Caco-2 (cell line): ENCODE measurements around the gene IQGAP2. TPM values are rescaled to one million over a fixed set of nuclear protein-coding genes. Genes with fewer than 3 reads are reported as not detected.
"Not testable (repeated sequence)": the region's sequence is repeated elsewhere in the genome, so short reads cannot be mapped to it uniquely, and the experiment has no call there.

Source experiments
- BruUV-seq: library from RNA; stranded (reverse); fragments of 400-500 nt; replicated peaks from 2 replicates; lab custom pipeline; 2021; lab: Mats Ljungman, UMichigan
- CTCF ChIA-PET: fragments of 300-600 bp; sonication (Branson Sonifier 250); formaldehyde crosslinking; loops from one replicate; lab custom pipeline; 2022; ENCODE audit warnings: antibody characterized with exemption; lab: Charles Lee
- POLR2A ChIA-PET: fragments of 300-600 bp; sonication (Branson Sonifier 250); formaldehyde crosslinking; loops from one replicate; lab custom pipeline; 2022; ENCODE audit warnings: antibody characterized with exemption; lab: Charles Lee
- DNase-seq, 2 experiments: peaks; one replicate each; pipeline versions ENCODE4 v3.0.0 to v3.0.0-alpha.2; 2020 to 2022
- H3K27me3 ChIP-seq: replicated peaks from 2 replicates; pipeline ENCODE4 v1.6.0; 2011; ENCODE audit warnings: low read length; ENCODE audit not compliant: control insufficient read depth, insufficient read depth
- H3K36me3 ChIP-seq: 2 replicates; pipeline ENCODE4 v1.5.1; 2011; ENCODE audit warnings: low read length; ENCODE audit not compliant: control insufficient read depth, insufficient read depth
- H3K4me1 ChIP-seq: fragments of 250-450 bp; sonication (Bioruptor Pico); 2 replicates; pipeline ENCODE4 v1.5.1; 2020; ENCODE audit warnings: mild to moderate bottlenecking
- H3K4me3 ChIP-seq: 2 replicates; pipeline ENCODE4 v1.5.1; 2011; ENCODE audit warnings: low read depth, mild to moderate bottlenecking, control low read depth, low read length
- H3K9me3 ChIP-seq: fragments of 250-450 bp; sonication (Bioruptor Pico); 2 replicates; pipeline ENCODE4 v1.5.1; 2020; ENCODE audit warnings: mild to moderate bottlenecking, moderate library complexity
- H3K27ac Mint-ChIP-seq: one replicate; pipeline ENCODE4 v1.8.0; 2022; ENCODE audit warnings: mixed read lengths; ENCODE audit not compliant: unreplicated experiment
- H3K27me3 Mint-ChIP-seq: one replicate; pipeline ENCODE4 v1.8.0; 2022; ENCODE audit warnings: mixed read lengths; ENCODE audit not compliant: insufficient read depth, unreplicated experiment
- H3K36me3 Mint-ChIP-seq: one replicate; pipeline ENCODE4 v1.8.0; 2022; ENCODE audit warnings: mild to moderate bottlenecking, mixed read lengths; ENCODE audit not compliant: insufficient read depth, unreplicated experiment
- H3K4me1 Mint-ChIP-seq: one replicate; pipeline ENCODE4 v1.8.0; 2022; ENCODE audit warnings: low read depth, mixed read lengths; ENCODE audit not compliant: unreplicated experiment
- H3K4me3 Mint-ChIP-seq: one replicate; pipeline ENCODE4 v1.8.0; 2022; ENCODE audit warnings: mild to moderate bottlenecking, moderate library complexity, mixed read lengths; ENCODE audit not compliant: unreplicated experiment
- H3K9me3 Mint-ChIP-seq: one replicate; pipeline ENCODE4 v1.8.0; 2022; ENCODE audit warnings: mixed read lengths; ENCODE audit not compliant: unreplicated experiment
- intact Hi-C: fragments of 100-400 bp; cut with micrococcal nuclease; formaldehyde crosslinking; loops from one replicate; pipeline ENCODE4 v1.10.0; 2022; ENCODE audit not compliant: unreplicated experiment
- total RNA-seq: library from RNA; stranded (reverse); gene quantifications from 2 replicates; pipeline ENCODE4 v1.2.3, GENCODE V29; 2022
- TF ChIP-seq, protein P1 (sequence below), 2 experiments: fragments of 200-600 bp in 1 of 2; IDR thresholded peaks; 1 replicate in 1 of 2; 2 replicates in 1 of 2; pipeline versions ENCODE4 v1.5.1 to v1.8.0; 2011 to 2022; ENCODE audit warnings: antibody characterized with exemption in 1 of 2, control low read depth in 1 of 2, inconsistent platforms in 1 of 2, low read depth in 1 of 2, low read length in 1 of 2, mild to moderate bottlenecking in 1 of 2, moderate library complexity in 1 of 2; ENCODE audit not compliant: insufficient read depth in 1 of 2, severe bottlenecking in 1 of 2, unreplicated experiment in 1 of 2

IQGAP2 gene
- total RNA-seq, 1 experiment from 2014 or later, result 89.4 TPM

DNA sequence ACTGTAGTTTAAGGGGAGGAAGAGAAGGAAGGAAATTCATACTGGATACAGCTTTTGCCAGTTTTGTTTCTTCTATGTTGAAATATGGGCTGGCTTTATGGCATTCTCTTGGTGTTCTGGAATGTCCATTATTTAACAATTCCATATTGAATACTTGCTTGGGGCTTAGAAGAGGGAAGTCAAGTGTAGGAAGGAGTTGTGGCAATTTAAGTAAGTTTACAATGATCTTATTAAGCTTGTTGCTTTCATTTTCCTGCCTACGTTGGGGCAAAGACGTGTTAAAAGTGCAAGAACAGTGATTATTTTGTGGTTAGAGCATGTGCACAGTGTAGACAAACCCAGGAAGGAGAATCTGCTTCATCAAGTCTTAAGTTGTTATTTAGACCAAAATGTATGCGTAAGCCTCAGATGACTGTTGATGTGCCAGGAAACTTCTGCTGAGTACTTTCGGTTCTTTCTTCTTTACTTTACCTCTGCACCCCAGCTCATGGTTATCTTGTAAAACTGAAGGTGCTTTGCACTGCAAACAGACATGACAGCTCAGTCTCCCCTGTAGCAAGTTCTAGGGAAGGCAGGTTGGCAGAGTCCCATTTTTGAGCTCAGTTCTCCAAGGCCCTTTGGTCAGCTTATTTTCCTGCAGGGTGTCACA lies 144.3 kb downstream of the IQGAP2 start:
- H3K27me3 ChIP-seq, result no peaks in the 10 kb centered on the region
- H3K36me3 ChIP-seq, result no peaks in the 10 kb centered on the region
- no peak for DNase-seq
- POLR2A ChIA-PET, result no interaction called here
- intact Hi-C loops, result loop anchor here (5.0 kb wide), 1 partner anchor 290 kb away; no protein-coding TSS in a partner anchor
- TF ChIP-seq, protein P1, sequence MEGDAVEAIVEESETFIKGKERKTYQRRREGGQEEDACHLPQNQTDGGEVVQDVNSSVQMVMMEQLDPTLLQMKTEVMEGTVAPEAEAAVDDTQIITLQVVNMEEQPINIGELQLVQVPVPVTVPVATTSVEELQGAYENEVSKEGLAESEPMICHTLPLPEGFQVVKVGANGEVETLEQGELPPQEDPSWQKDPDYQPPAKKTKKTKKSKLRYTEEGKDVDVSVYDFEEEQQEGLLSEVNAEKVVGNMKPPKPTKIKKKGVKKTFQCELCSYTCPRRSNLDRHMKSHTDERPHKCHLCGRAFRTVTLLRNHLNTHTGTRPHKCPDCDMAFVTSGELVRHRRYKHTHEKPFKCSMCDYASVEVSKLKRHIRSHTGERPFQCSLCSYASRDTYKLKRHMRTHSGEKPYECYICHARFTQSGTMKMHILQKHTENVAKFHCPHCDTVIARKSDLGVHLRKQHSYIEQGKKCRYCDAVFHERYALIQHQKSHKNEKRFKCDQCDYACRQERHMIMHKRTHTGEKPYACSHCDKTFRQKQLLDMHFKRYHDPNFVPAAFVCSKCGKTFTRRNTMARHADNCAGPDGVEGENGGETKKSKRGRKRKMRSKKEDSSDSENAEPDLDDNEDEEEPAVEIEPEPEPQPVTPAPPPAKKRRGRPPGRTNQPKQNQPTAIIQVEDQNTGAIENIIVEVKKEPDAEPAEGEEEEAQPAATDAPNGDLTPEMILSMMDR (IDR thresholded peaks at IDR 0.05; ENCODE audit: insufficient read depth in 1 of 2, low read depth in 1 of 2, low read length in 1 of 2, severe bottlenecking in 1 of 2, unreplicated experiment in 1 of 2), result no peak
- H3K4me3 ChIP-seq, result no peak overlapping the region
- no peaks in the 10 kb centered on the region for H3K27me3 Mint-ChIP-seq
- peaks cover 20% of the 10 kb centered on the region for H3K36me3 Mint-ChIP-seq
- BruUV-seq, result no TSS peak
- CTCF ChIA-PET, result interaction anchor here (0.7 kb wide), 1 partner anchor 36 kb away, joined by 3 read pairs; no protein-coding TSS in a partner anchor
- H3K4me1 Mint-ChIP-seq, result peaks cover 23% of the 10 kb centered on the region
- no peak overlapping the region for H3K4me3 Mint-ChIP-seq
- H3K27ac Mint-ChIP-seq, result no peak overlapping the region
- no peaks in the 10 kb centered on the region for H3K9me3 ChIP-seq
- H3K9me3 Mint-ChIP-seq, result no peaks in the 10 kb centered on the region
- peaks cover 56% of the 10 kb centered on the region for H3K4me1 ChIP-seq

DNA sequence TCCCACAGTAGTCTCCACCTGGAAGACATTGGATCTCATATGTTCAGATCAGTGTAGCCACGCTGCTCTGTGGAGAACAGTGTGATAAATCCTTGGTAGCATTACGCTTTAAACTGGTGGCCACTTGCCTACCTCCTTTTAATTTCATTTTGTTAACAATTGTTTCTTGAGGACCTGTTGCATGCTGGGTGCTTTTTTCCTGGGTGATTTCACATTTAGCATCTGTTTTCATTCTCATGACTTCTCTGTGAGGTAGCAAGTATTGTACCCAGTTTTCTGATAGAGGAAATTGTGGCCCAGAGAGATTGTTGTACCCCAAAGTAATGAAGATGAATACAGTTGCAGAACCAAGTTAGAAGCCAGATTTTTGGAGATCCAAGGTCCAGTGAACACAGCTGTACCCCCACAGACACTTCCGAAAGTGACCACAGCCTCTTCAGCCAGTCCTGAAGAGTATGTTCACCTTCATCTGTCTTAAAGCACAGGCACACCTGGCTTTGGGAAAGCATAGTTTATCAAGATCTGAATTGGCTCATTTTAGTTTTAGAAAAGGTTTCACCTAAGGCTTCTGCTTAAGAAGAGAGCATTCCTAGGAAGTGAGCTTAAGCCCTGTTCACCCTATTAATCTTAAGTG lies 144.9 kb downstream of the IQGAP2 start:
- H3K4me1 ChIP-seq, result peaks cover 49% of the 10 kb centered on the region
- no peak overlapping the region for H3K4me3 ChIP-seq
- TF ChIP-seq, protein P1 (IDR thresholded peaks at IDR 0.05; ENCODE audit: insufficient read depth in 1 of 2, low read depth in 1 of 2, low read length in 1 of 2, severe bottlenecking in 1 of 2, unreplicated experiment in 1 of 2), result no peak
- DNase-seq, result no peak
- H3K4me3 Mint-ChIP-seq, result no peak overlapping the region
- no peaks in the 10 kb centered on the region for H3K9me3 ChIP-seq
- peaks cover 20% of the 10 kb centered on the region for H3K36me3 Mint-ChIP-seq
- ChIA-PET CTCF (no interaction called here), POLR2A (no interaction called here)
- H3K4me1 Mint-ChIP-seq, result peaks cover 23% of the 10 kb centered on the region
- intact Hi-C loops, result loop anchor here (5.0 kb wide), 1 partner anchor 291 kb away; no protein-coding TSS in a partner anchor
- BruUV-seq, result no TSS peak
- no peaks in the 10 kb centered on the region for H3K27me3 Mint-ChIP-seq
- no peaks in the 10 kb centered on the region for H3K36me3 ChIP-seq
- H3K9me3 Mint-ChIP-seq, result no peaks in the 10 kb centered on the region
- peak overlapping the region; percentile 26 for H3K27ac Mint-ChIP-seq
- no peaks in the 10 kb centered on the region for H3K27me3 ChIP-seq

DNA sequence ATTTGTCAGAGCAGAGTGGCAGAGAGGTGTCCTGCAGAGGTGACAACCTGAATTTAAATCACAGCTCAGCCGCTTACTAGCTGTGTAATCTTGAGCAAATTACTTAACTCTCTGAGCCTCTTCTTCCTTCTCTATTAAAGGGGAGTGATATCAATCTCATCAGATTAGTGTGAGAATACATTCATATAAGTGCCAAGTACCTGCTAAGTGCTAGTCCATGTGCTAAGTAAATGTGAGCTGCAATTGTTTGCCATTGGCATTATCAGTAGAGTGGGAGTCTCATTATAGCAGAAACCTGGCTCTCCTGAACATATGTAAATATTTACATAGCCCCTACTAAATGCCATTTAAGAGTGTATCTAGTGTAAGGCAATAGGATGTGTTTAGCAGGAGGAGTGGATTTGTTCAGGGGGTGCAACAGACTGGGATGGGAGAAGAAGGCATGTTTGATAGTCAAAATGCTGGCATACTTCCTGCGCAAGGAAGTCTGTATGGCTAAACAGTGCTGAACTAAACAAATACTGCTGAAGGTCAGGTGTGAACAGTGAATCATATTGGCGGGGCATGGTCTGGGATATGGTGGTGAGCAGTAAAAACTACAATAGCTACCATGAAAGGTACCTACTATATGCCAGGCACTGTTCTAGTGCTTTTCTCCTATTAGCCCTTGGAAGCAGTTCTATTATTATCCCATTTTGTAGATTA lies 145.6 kb downstream of the IQGAP2 start:
- peaks cover 43% of the 10 kb centered on the region for H3K4me1 ChIP-seq
- BruUV-seq, result no TSS peak
- DNase-seq, result no peak
- no peak overlapping the region for H3K4me3 ChIP-seq
- intact Hi-C loops, result loop anchor here (5.0 kb wide), 1 partner anchor 291 kb away; no protein-coding TSS in a partner anchor
- peaks cover 17% of the 10 kb centered on the region for H3K4me1 Mint-ChIP-seq
- H3K9me3 Mint-ChIP-seq, result no peaks in the 10 kb centered on the region
- H3K36me3 Mint-ChIP-seq, result peaks cover 20% of the 10 kb centered on the region
- ChIA-PET CTCF (interaction anchor here (0.6 kb wide), 1 partner anchor 169 kb away, joined by 4 read pairs; no protein-coding TSS in a partner anchor), POLR2A (no interaction called here)
- H3K9me3 ChIP-seq, result no peaks in the 10 kb centered on the region
- H3K4me3 Mint-ChIP-seq, result no peak overlapping the region
- H3K27me3 ChIP-seq, result no peaks in the 10 kb centered on the region
- H3K27me3 Mint-ChIP-seq, result no peaks in the 10 kb centered on the region
- H3K27ac Mint-ChIP-seq, result peak overlapping the region; percentile 26
- TF ChIP-seq, protein P1 (IDR thresholded peaks at IDR 0.05; ENCODE audit: insufficient read depth in 1 of 2, low read depth in 1 of 2, low read length in 1 of 2, severe bottlenecking in 1 of 2, unreplicated experiment in 1 of 2), result no peak
- H3K36me3 ChIP-seq, result no peaks in the 10 kb centered on the region

DNA sequence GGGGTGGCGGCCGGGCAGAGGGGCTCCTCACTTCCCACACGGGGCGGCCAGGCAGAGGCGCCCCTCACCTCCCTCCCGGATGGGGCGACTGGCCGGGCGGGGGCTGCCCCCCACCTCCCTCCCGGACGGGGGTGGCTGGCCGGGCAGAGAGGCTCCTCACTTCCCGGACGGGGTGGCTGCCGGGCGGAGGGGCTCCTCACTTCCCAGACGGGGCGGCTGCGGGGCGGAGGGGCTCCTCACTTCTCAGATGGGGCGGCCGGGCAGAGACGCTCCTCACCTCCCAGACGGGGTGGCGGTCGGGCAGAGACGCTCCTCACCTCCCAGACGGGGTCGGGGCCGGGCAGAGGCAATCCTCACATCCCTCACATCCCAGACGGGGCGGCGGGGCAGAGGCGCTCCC lies 147.8 kb downstream of the IQGAP2 start:
- CTCF ChIA-PET, H3K27me3 ChIP-seq, POLR2A ChIA-PET: not testable (repeated sequence)

More for the DNA sequence above, 147.8 kb downstream of the IQGAP2 start:
- H3K4me1 ChIP-seq, result peaks cover 23% of the 10 kb centered on the region
- H3K4me3 Mint-ChIP-seq, H3K36me3 ChIP-seq, H3K9me3 ChIP-seq, H3K9me3 Mint-ChIP-seq, H3K4me3 ChIP-seq, H3K27ac Mint-ChIP-seq, H3K4me1 Mint-ChIP-seq, intact Hi-C loops, H3K27me3 Mint-ChIP-seq, BruUV-seq, DNase-seq: not testable (repeated sequence)
- H3K36me3 Mint-ChIP-seq, result peaks cover 20% of the 10 kb centered on the region
